GM12872 (cell line): ENCODE data around the gene PTPRF.

Experiments used
- CTCF ChIP-seq: IDR thresholded peaks from 3 replicates; pipeline ENCODE4 v1.5.1; 2011; ENCODE audit warnings: low read depth, mild to moderate bottlenecking, low read length, moderate library complexity; ENCODE audit not compliant: insufficient read depth

Gene PTPRF

GRCh38 chr1:43533584-43533983, 2.9 kb downstream of the PTPRF start:
- no peak for TF ChIP-seq CTCF

GRCh38 chr1:43534256-43534655, 3.6 kb downstream of the PTPRF start:
- TF ChIP-seq CTCF, result no peak

GRCh38 chr1:43536196-43536863, 5.6 kb downstream of the PTPRF start:
- no peak for TF ChIP-seq CTCF

GRCh38 chr1:43536864-43537358, 6.2 kb downstream of the PTPRF start:
- TF ChIP-seq CTCF, result no peak

GRCh38 chr1:43537423-43538142, 6.9 kb downstream of the PTPRF start:
- TF ChIP-seq CTCF, result no peak

GRCh38 chr1:43538143-43538487, 7.4 kb downstream of the PTPRF start:
- TF ChIP-seq CTCF, result no peak

GRCh38 chr1:43538969-43539368, 8.3 kb downstream of the PTPRF start:
- TF ChIP-seq CTCF, result no peak
